Measurements from ENCODE around the gene ZHX3. TPM values are rescaled to one million over a fixed set of nuclear protein-coding genes. Genes with fewer than 3 reads are reported as not detected.

ZHX3 gene
- total RNA-seq, 2 donors from 2014 or later, result 6.9 to 9.6 TPM

DNA sequence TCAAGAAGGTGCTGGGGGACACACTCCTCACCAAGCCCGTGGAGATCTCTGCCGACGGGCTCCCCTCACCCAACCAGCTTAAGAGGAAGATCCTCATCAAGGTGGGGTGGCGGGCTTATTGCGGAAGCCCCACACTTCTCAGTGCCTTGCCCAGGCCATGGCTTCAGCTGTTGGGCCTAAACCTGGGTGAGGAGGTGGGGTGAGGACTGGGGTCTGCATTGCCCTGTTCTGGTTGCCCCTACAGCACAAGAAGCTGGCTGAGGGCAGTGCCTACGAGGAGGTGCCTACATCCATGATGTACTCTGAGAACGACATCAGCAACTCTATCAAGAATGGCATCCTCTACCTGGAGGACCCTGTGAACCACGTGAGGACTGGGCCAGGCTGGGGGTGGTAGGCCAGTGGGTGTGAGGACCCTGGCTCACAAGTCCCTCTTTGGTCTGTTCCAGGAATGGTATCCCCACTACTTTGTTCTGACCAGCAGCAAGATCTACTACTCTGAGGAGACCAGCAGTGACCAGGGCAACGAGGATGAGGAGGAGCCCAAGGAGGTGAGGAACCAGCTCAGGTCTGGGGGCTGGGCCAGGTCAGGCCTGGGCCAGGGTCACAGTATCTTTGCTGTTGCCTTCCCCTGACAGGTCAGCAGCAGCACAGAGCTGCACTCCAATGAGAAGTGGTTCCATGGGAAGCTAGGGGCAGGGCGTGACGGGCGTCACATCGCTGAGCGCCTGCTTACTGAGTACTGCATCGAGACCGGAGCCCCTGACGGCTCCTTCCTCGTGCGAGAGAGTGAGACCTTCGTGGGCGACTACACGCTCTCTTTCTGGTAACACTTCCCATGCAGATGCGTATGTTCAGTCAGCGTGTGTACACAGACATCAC, 152.3 kb downstream of the ZHX3 start:
- Mint-ChIP-seq H3K36me3 (ENCODE audit: low read depth) (peaks cover 100% of the 10 kb centered on the region), H3K27ac (peak overlapping the region; percentile 78), H3K4me3 (no peak overlapping the region), H3K9me3 (no peaks in the 10 kb centered on the region), H3K4me1 (peaks cover 45% of the 10 kb centered on the region), H3K27me3 (no peaks in the 10 kb centered on the region)
- no peak for ATAC-seq (replicated peaks)

DNA sequence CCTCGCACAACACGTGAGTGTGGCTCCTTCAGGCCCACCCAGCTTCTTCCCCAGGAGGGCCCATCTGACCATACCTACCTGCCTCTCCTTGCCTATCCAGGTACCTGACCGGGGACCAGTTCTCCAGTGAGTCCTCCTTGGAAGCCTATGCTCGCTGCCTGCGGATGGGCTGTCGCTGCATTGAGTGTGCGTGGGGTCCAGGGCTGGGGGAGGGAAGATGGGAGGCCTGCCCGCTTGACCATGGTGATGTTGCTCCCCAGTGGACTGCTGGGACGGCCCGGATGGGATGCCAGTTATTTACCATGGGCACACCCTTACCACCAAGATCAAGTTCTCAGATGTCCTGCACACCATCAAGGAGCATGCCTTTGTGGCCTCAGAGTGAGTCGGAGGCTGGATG, 153.7 kb downstream of the ZHX3 start:
- H3K27me3 Mint-ChIP-seq, result no peaks in the 10 kb centered on the region
- peak overlapping the region; percentile 27 for H3K4me3 Mint-ChIP-seq
- peak overlapping the region; percentile 87 for H3K27ac Mint-ChIP-seq
- H3K9me3 Mint-ChIP-seq, result no peaks in the 10 kb centered on the region
- ATAC-seq (replicated peaks), result no peak
- H3K36me3 Mint-ChIP-seq (ENCODE audit: low read depth), result peaks cover 100% of the 10 kb centered on the region
- peaks cover 51% of the 10 kb centered on the region for H3K4me1 Mint-ChIP-seq

DNA sequence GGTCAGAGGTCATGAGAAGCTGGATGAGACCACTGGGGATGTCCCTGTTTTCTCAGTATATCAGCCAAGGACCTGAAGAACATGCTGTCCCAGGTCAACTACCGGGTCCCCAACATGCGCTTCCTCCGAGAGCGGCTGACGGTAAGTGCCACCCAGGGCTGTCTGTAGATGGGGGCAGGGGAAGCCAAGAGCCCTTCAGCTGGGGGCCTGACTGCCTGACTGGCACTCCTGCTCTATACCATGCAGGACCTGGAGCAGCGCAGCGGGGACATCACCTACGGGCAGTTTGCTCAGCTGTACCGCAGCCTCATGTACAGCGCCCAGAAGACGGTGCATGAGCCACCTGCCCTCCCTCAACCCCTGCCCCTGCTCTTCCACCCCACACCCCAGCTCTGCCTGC, 155.1 kb downstream of the ZHX3 start:
- H3K4me1 Mint-ChIP-seq, result peaks cover 64% of the 10 kb centered on the region

DNA sequence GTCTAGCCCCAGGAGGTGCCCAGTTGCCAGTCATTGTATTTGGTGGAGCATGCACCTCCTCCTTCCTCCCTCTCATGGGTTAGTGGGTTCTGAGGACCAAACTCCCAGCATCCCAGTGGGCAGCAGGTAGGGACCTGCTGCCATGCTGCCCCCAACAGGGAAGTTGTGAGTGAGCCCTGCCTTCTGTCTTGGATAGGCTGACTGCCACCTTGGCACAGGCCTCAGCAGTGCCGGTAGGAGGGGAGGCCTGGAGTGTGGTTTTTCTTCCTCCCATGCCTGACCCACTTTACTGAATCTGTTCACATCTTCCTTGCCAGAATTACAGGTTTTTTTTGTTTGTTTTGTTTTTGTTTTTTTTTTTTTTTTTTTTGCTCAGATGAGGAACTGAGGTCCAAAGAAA, 155.6 kb downstream of the ZHX3 start:
- ATAC-seq (replicated peaks), result no peak
- peak overlapping the region; percentile 98 for H3K27ac Mint-ChIP-seq
- H3K4me3 Mint-ChIP-seq, result peak overlapping the region; percentile 90
- peaks cover 100% of the 10 kb centered on the region for H3K36me3 Mint-ChIP-seq (ENCODE audit: low read depth)
- no peaks in the 10 kb centered on the region for H3K9me3 Mint-ChIP-seq
- no peaks in the 10 kb centered on the region for H3K27me3 Mint-ChIP-seq
- peaks cover 64% of the 10 kb centered on the region for H3K4me1 Mint-ChIP-seq

More for the DNA sequence above, 155.1 kb downstream of the ZHX3 start:
- peak overlapping the region; percentile 90 for H3K4me3 Mint-ChIP-seq
- peak overlapping the region; percentile 98 for H3K27ac Mint-ChIP-seq
- ATAC-seq (replicated peaks), result no peak
- peaks cover 100% of the 10 kb centered on the region for H3K36me3 Mint-ChIP-seq (ENCODE audit: low read depth)
- no peaks in the 10 kb centered on the region for H3K9me3 Mint-ChIP-seq
- no peaks in the 10 kb centered on the region for H3K27me3 Mint-ChIP-seq

DNA sequence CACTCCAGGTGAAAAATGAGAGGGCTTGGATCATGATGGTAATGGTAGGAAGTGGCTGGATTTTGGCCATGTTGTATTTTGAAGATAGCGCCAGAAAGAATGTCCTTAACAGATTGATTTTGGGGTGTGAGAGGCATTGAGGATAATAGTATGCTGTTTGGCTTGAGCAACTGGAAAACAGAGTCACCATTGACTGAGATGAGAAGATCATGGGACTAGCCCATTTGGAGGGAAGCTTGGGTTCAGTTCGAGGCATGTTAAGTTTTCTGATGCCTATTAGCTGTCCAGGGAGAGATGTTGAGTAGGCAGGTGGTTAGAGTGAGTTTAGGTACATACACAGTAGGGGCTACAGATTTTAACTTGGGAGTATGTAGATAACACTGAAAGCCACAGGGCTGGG, 156.8 kb downstream of the ZHX3 start:
- Mint-ChIP-seq H3K4me3 (peak overlapping the region; percentile 90), H3K36me3 (ENCODE audit: low read depth) (peaks cover 94% of the 10 kb centered on the region), H3K27me3 (no peaks in the 10 kb centered on the region), H3K9me3 (no peaks in the 10 kb centered on the region), H3K4me1 (peaks cover 70% of the 10 kb centered on the region), H3K27ac (peak overlapping the region; percentile 98)
- ATAC-seq (replicated peaks), result no peak

DNA sequence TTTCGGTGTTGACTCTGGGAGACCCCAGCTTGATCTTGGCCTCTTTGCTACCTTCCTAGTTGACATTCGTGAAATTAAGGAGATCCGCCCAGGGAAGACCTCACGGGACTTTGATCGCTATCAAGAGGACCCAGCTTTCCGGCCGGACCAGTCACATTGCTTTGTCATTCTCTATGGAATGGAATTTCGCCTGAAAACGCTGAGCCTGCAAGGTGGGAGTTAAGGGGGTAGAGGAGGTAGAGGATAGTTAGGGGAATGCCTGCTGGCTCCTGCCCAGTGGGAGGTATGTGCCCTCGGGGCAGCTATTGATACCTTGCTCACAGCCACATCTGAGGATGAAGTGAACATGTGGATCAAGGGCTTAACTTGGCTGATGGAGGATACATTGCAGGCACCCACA, 158.0 kb downstream of the ZHX3 start:
- Mint-ChIP-seq H3K27me3 (no peaks in the 10 kb centered on the region), H3K4me3 (peak overlapping the region; percentile 90), H3K9me3 (no peaks in the 10 kb centered on the region), H3K36me3 (ENCODE audit: low read depth) (peaks cover 94% of the 10 kb centered on the region), H3K4me1 (peaks cover 80% of the 10 kb centered on the region), H3K27ac (peak overlapping the region; percentile 98)
- ATAC-seq (replicated peaks), result no peak

DNA sequence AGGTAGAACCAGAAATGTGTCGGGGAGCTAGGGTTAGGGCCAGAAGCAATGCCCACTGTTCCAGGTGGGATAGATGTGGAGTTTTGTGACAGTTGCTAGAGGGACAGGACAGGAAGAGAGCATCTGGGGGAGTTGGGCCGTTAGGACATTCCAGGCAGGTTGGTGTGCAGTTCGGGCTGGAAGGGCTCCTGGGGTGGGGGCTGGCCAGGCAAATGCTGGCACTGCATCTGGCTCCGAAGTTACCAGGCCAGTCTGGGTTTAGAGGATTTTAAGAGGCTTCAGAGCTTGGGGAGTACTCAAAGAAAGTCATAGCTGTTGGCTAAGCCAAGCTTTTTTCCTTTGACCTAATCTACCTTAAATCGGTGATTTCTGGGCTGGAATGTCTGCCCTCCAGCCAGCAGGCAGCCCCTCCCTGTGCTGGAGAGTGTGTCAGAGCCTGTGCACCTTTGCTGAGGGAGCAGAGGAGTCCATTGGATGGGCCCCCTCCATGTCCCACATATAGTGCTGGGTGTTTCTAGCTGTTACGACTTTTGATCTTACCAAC, 159.4 kb downstream of the ZHX3 start:
- Mint-ChIP-seq H3K27me3 (no peaks in the 10 kb centered on the region), H3K4me1 (peaks cover 78% of the 10 kb centered on the region), H3K9me3 (no peaks in the 10 kb centered on the region), H3K4me3 (peak overlapping the region; percentile 90), H3K27ac (peak overlapping the region; percentile 98), H3K36me3 (ENCODE audit: low read depth) (peaks cover 94% of the 10 kb centered on the region)
- no peak for ATAC-seq (replicated peaks)

DNA sequence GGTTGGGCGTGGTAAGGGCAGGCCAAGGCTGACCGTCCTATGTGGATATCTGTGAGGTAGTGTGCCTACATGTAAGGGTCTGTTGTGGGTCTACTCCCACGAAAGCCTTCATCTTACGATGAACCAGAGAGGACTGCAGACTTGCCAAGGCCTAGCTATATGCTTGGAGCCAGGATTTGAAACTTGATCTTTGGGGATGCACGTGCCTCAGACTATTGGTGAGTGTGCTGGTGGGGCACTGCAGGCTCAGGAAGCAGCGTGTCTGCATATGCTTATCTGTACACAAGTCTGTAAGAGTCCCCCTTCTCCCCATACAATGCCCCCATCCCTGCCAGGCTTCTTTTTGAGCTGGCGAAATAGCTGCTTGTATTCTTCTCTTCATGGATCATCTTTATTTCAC, 162.3 kb downstream of the ZHX3 start:
- peaks cover 82% of the 10 kb centered on the region for H3K36me3 Mint-ChIP-seq (ENCODE audit: low read depth)

DNA sequence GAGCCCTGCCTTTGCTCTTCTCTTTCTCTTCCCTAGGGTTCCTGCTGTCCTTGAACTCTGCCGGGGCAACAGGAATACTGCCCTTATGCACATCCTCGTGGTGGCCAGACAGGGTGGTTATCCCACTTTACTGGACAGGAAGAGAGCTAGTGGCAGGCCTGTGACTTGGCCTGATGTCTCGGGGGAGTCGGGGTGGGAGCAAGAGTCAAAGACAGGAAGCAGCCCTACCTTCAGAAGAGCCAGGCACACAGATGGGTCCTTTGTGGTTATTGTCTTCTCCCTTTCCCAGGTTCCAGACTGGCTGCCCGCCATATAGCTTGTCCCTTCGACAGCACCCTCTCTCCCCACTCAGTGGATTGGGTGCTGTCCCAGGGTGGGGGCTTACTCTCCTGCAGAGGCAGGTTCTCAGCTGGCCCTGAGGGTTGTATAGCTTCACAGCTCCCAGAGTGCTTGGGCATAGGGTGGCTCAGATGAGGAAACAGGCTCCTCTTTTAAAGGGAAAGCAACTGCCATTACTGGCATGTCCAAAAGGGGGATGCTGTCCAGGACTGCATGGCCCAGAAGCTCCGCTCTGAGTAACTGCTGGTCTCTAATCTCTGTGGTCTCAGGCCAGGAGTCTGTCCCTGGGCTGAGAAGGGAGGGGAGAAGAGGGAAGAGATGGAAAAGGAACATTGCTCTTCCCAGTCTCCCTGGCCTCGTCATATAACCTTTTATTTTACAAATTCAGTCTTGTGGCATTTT, 162.9 kb downstream of the ZHX3 start:
- Mint-ChIP-seq H3K4me1 (peaks cover 80% of the 10 kb centered on the region), H3K9me3 (no peaks in the 10 kb centered on the region), H3K27ac (peak overlapping the region; percentile 98), H3K4me3 (peak overlapping the region; percentile 90), H3K36me3 (ENCODE audit: low read depth) (peaks cover 77% of the 10 kb centered on the region), H3K27me3 (no peaks in the 10 kb centered on the region)
- ATAC-seq (replicated peaks), result no peak

More for the DNA sequence above, 162.3 kb downstream of the ZHX3 start:
- Mint-ChIP-seq H3K9me3 (no peaks in the 10 kb centered on the region), H3K27ac (peak overlapping the region; percentile 98), H3K4me1 (peaks cover 84% of the 10 kb centered on the region), H3K4me3 (peak overlapping the region; percentile 90), H3K27me3 (no peaks in the 10 kb centered on the region)
- ATAC-seq (replicated peaks), result no peak

DNA sequence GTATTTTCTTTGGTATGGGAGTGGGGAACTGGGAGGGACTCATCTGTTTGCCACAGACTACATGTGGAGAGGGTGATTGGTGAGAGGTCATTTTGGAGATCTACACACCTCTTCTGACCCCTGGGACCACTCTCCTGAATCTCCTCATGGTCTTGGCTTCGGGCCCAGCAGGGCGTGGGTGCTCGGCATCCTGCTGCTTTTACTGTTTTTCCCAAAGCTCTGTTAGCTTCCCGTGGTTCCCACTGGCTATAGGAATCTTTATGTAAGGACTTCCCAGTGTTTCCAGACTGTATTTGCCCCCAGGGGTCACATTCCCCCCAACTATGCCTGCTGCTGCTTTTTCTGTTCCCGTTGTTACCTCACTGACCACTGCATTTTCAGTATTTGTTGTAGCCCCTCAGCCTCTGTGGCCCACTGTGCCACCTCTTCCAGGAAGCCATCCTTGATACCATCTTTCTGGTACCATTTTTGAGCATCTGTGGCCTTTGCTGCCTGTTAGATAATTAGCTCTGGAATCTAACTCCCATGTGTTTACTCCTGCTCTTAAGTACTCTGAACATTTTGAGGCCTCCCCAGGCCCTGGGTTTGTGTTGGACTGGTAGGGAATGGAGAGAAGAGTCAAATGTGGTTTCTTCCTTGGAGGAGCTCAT, 165.3 kb downstream of the ZHX3 start:
- Mint-ChIP-seq H3K4me1 (peaks cover 76% of the 10 kb centered on the region), H3K27me3 (no peaks in the 10 kb centered on the region), H3K36me3 (ENCODE audit: low read depth) (peaks cover 71% of the 10 kb centered on the region), H3K4me3 (peak overlapping the region; percentile 90), H3K27ac (peak overlapping the region; percentile 61), H3K9me3 (no peaks in the 10 kb centered on the region)
- no peak for ATAC-seq (replicated peaks)

DNA sequence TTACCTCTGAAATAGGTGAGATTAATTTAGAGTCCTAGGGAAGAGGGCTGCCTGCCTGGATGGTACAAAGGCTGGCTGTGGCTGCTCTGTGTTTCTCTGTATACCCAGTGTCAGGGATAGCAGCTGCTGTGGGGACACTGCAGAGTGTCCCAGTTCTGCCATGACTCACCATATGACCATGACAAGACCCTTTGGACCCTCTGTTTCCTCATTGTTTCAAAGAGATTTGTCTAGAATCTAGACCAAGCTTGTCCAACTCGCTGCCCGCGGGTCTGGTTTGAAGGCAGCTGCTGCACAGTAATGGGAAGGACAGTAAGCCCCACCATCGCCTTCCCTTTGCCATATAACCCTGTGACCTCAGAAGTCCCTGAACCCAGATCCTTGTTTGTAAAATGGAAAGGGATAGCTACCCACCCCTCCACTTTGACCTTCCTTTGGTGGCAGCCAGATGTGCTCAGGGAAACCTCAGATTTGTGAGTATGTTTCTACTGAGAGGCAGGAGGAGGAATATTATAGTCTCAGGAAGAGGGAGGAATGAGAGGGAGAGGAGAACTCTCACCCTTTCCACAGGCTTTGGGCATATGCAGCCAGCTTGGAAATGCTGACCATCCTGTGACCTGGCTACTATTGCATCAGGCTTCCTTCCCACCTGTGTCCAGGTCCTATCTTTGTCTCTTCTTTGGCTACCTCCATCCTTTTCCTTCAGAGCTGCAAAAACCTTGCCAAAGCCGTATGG, 166.2 kb downstream of the ZHX3 start:
- H3K27ac Mint-ChIP-seq, result peak overlapping the region; percentile 61
- H3K4me1 Mint-ChIP-seq, result peaks cover 76% of the 10 kb centered on the region
- ATAC-seq (replicated peaks), result no peak
- no peaks in the 10 kb centered on the region for H3K27me3 Mint-ChIP-seq
- no peaks in the 10 kb centered on the region for H3K9me3 Mint-ChIP-seq
- H3K4me3 Mint-ChIP-seq, result peak overlapping the region; percentile 90
- H3K36me3 Mint-ChIP-seq (ENCODE audit: low read depth), result peaks cover 72% of the 10 kb centered on the region

DNA sequence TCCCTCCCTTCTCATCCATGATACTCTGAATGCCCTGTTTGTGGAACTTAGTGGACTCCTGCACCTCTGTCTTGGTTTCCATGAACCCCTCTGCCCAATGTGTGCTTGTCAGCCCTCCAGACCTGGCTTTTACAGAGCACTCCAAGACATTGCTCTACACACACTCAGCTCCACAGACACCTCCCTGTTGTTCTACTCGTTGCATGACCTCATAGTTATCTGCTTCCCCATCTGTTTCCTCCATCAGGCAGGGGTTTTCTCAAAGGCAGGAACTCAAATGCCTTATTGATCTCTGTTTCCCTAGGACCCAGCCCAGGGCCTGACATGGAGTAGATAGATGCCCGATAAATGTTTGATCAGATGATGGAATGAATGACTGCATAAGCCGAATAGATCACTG, 166.9 kb downstream of the ZHX3 start:
- peak; percentile 51 for ATAC-seq (replicated peaks)

DNA sequence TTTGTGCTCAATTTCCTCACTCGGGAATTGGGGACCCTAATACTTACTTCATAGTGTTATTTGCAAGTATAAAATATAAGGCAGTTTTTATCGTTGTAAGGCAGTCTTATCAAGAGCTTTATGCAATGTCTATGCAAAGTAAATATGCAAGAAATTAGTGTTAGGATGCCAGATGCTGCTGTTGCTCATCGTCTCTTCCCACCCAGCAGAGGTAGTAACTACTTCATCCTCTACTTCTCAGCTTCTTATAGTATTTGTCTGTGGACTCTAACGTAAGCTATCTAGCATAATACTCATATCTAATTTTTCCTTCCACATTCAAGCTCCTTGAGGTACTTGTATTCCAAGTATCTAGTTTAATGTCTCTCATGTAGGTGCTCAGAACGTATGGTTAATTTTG, 168.6 kb downstream of the ZHX3 start:
- Mint-ChIP-seq H3K36me3 (ENCODE audit: low read depth) (peaks cover 74% of the 10 kb centered on the region), H3K4me1 (peaks cover 76% of the 10 kb centered on the region), H3K4me3 (peak overlapping the region; percentile 90), H3K27ac (peak overlapping the region; percentile 61), H3K27me3 (no peaks in the 10 kb centered on the region), H3K9me3 (no peaks in the 10 kb centered on the region)
- ATAC-seq (replicated peaks), result no peak

More for the DNA sequence above, 166.9 kb downstream of the ZHX3 start:
- H3K9me3 Mint-ChIP-seq, result no peaks in the 10 kb centered on the region
- H3K27me3 Mint-ChIP-seq, result no peaks in the 10 kb centered on the region
- peaks cover 75% of the 10 kb centered on the region for H3K4me1 Mint-ChIP-seq
- peak overlapping the region; percentile 61 for H3K27ac Mint-ChIP-seq
- H3K4me3 Mint-ChIP-seq, result peak overlapping the region; percentile 90
- peaks cover 73% of the 10 kb centered on the region for H3K36me3 Mint-ChIP-seq (ENCODE audit: low read depth)

Data from activated T-helper 17 cell treated with anti-CD3 and anti-CD28 coated beads, Interleukin-2, amount 50 U/mL, for 72 hours (primary cell).